Caki2 (cell line): ENCODE results near the gene SPON1. TPM values are rescaled to one million over a fixed set of nuclear protein-coding genes. Genes with fewer than 3 reads are reported as not detected.

Experiments
- DNase-seq: peaks from one replicate; pipeline ENCODE4 v3.0.0-alpha.2; 2015; ENCODE audit warnings: low read depth
- in situ Hi-C: cut with HindIII; loops from 2 replicates; pipeline ENCODE4 v1.10.0; 2016; ENCODE audit warnings: low sequenced_read_pairs, low pct_unique_long_range_greater_than_20kb, mixed read lengths
- total RNA-seq: library from RNA; depleted of rRNA; stranded (reverse); fragments of >200 nt; shearing (Covaris generic); gene quantifications from 2 replicates; pipeline ENCODE4 v1.2.3, GENCODE V29; 2014; ENCODE audit warnings: low replicate concordance

The SPON1 gene
- total RNA-seq, 1 experiment from 2014 or later: 0.54 TPM

- DNase-seq: no peak
- in situ Hi-C loops: no loop called here
Measured at GRCh38 chr11:14096606-14097005, 134.1 kb downstream of the SPON1 start.

- no peak for DNase-seq
- in situ Hi-C loops: no loop called here
Measured at GRCh38 chr11:14101388-14101787, 138.9 kb downstream of the SPON1 start.

GRCh38 chr11:14102766-14103165 lies 140.2 kb downstream of the SPON1 start:
- in situ Hi-C loops: no loop called here
- no peak for DNase-seq

- in situ Hi-C loops: no loop called here
- no peak for DNase-seq
Measured at GRCh38 chr11:14105446-14105845, 142.9 kb downstream of the SPON1 start.

GRCh38 chr11:14106303-14107049 lies 144.0 kb downstream of the SPON1 start:
- DNase-seq: no peak
- in situ Hi-C loops: no loop called here

GRCh38 chr11:14107050-14107430 lies 144.5 kb downstream of the SPON1 start:
- in situ Hi-C loops: no loop called here
- no peak for DNase-seq

GRCh38 chr11:14109742-14110141 lies 147.2 kb downstream of the SPON1 start:
- in situ Hi-C loops: no loop called here
- DNase-seq: no peak

GRCh38 chr11:14110629-14111028 lies 148.1 kb downstream of the SPON1 start:
- DNase-seq: no peak
- in situ Hi-C loops: no loop called here

GRCh38 chr11:14111496-14111895 lies 149.0 kb downstream of the SPON1 start:
- in situ Hi-C loops: no loop called here
- DNase-seq: no peak

- DNase-seq: no peak
- in situ Hi-C loops: no loop called here
Measured at GRCh38 chr11:14112721-14113120, 150.2 kb downstream of the SPON1 start.

- DNase-seq: no peak
- in situ Hi-C loops: no loop called here
Measured at GRCh38 chr11:14114269-14114668, 151.7 kb downstream of the SPON1 start.

GRCh38 chr11:14114786-14115185 lies 152.3 kb downstream of the SPON1 start:
- in situ Hi-C loops: no loop called here
- DNase-seq: no peak

GRCh38 chr11:14117632-14118031 lies 155.1 kb downstream of the SPON1 start:
- in situ Hi-C loops: no loop called here
- no peak for DNase-seq

GRCh38 chr11:14118072-14118471 lies 155.5 kb downstream of the SPON1 start:
- in situ Hi-C loops: no loop called here
- DNase-seq: no peak

- in situ Hi-C loops: no loop called here
- DNase-seq: no peak
Measured at GRCh38 chr11:14119357-14119756, 156.8 kb downstream of the SPON1 start.

- in situ Hi-C loops: no loop called here
Measured at GRCh38 chr11:14124350-14124749, 161.8 kb downstream of the SPON1 start.

GRCh38 chr11:14124886-14125285 lies 162.4 kb downstream of the SPON1 start:
- in situ Hi-C loops: no loop called here
- no peak for DNase-seq

More at GRCh38 chr11:14124350-14124749, 161.8 kb downstream of the SPON1 start:
- DNase-seq: no peak

GRCh38 chr11:14125529-14125928 lies 163.0 kb downstream of the SPON1 start:
- in situ Hi-C loops: no loop called here
- DNase-seq: no peak

- in situ Hi-C loops: no loop called here
- no peak for DNase-seq
Measured at GRCh38 chr11:14127679-14128078, 165.2 kb downstream of the SPON1 start.

- in situ Hi-C loops: no loop called here
- no peak for DNase-seq
Measured at GRCh38 chr11:14132312-14132711, 169.8 kb downstream of the SPON1 start.
